AG09319 (cell line): Measurements from ENCODE around the gene IGF1R.

Experiments used
- DNase-seq: peaks from one replicate; pipeline ENCODE4 v3.0.0-alpha.2; 2010; ENCODE audit warnings: low read depth; ENCODE audit errors: extremely low read depth
- TF ChIP-seq, protein P1 (sequence below): IDR thresholded peaks from 2 replicates; pipeline ENCODE4 v1.5.1; 2011; ENCODE audit warnings: low read depth, mild to moderate bottlenecking, inconsistent platforms, low read length, moderate library complexity

The IGF1R gene

DNA sequence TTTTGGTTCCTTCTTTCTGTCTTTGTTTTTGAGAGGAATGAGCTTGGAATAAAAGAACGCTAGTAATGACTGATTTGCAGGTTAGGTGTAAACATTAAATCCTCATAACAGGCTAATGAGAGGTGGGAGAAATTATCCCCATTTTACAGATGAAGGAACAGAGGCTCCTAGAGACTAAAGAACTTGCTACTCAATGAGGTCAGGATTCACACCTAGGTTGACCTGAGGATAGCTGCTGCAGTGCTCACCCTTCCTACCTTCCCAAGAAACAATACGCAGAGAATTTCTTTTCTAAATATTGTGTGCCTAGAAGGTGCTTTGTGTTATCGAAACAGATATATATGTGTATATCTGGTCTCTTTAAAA is 106.3 kb downstream of the IGF1R start:
- no peak for DNase-seq
- TF ChIP-seq, protein P1, sequence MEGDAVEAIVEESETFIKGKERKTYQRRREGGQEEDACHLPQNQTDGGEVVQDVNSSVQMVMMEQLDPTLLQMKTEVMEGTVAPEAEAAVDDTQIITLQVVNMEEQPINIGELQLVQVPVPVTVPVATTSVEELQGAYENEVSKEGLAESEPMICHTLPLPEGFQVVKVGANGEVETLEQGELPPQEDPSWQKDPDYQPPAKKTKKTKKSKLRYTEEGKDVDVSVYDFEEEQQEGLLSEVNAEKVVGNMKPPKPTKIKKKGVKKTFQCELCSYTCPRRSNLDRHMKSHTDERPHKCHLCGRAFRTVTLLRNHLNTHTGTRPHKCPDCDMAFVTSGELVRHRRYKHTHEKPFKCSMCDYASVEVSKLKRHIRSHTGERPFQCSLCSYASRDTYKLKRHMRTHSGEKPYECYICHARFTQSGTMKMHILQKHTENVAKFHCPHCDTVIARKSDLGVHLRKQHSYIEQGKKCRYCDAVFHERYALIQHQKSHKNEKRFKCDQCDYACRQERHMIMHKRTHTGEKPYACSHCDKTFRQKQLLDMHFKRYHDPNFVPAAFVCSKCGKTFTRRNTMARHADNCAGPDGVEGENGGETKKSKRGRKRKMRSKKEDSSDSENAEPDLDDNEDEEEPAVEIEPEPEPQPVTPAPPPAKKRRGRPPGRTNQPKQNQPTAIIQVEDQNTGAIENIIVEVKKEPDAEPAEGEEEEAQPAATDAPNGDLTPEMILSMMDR: no peak

GRCh38 chr15:98755138-98755537 is 106.8 kb downstream of the IGF1R start:
- TF ChIP-seq, protein P1: no peak
- no peak for DNase-seq

DNA sequence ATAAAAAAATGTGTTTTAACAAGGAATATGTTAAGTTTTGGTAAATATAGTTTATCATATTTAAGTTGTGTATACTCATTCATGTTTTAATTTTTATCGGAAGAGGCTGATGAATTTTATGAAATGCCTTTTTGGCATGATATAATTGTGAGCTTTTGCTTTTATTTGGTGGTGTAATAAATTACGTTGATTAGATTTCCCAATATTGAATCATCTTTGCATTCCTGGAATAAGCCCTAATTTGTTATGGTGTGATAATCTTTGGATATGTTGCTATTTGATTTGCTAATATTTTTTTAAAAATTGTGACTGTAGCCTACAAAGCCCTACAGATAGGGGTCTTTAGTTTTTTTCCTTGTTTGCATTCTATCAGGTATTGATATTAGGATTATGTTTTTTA is 107.4 kb downstream of the IGF1R start:
- TF ChIP-seq, protein P1: no peak
- no peak for DNase-seq

DNA sequence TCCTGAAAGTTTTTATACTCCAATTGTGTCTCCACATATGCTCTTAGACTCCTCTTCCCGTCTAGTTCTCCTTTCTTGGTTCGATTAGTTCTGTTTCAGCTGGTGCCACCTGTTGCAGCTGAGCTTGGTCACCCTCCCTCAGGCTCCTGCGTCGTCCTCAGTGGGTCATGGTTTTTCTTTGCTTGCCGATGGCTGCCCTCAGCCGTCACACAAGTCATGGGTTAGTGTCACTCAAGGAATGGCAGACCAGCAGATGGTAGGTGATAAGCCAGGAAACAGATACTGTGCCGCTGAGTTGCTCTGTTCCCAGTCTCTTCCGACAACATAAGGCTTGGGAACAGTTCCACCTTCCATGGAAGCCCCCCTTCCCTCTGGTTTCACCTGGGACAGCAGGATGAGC is 109.9 kb downstream of the IGF1R start:
- TF ChIP-seq, protein P1: no peak

GRCh38 chr15:98759277-98759676 is 110.9 kb downstream of the IGF1R start:
- TF ChIP-seq, protein P1: no peak
- no peak for DNase-seq

More for the DNA sequence above, 109.9 kb downstream of the IGF1R start:
- DNase-seq: no peak

- TF ChIP-seq, protein P1: no peak
- DNase-seq: no peak
Observed at GRCh38 chr15:98760112-98760826, 111.9 kb downstream of the IGF1R start.

DNA sequence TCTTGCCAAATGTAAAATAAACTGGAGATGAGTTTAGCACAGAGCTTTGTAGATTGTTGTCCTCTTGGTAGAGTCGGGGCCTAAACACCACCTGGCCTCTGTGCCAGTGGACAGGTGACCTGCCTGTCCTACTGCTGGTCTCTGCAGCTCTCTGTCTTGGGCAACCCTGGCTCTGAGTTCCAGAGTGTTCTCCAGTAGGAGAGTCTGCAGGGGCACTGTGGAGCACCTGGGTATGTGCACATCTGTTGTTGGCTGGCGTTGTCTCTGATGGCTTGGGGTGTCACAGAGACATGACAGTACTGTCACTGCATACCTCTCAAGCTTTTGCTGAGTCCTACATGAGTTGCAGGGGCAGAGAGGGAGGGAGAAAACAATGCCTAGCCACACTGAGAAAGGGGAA is 112.6 kb downstream of the IGF1R start:
- no peak for DNase-seq
- TF ChIP-seq, protein P1: no peak
